MM.1S (cell line): ENCODE results near the gene FYCO1.

Experiments
- EZH2 ChIP-seq: fragments of 300-600 bp; sonication (generic); optimal IDR thresholded peaks from 2 replicates; pipeline ENCODE3; 2017; ENCODE audit warnings: low read depth, mild to moderate bottlenecking, antibody characterized with exemption, low read length, mixed read lengths
- EZH2phosphoT487 ChIP-seq: fragments of 300-600 bp; sonication (generic); IDR thresholded peaks from 2 replicates; pipeline ENCODE4 v1.6.1; 2018; ENCODE audit warnings: antibody characterized with exemption, low read length

DNA sequence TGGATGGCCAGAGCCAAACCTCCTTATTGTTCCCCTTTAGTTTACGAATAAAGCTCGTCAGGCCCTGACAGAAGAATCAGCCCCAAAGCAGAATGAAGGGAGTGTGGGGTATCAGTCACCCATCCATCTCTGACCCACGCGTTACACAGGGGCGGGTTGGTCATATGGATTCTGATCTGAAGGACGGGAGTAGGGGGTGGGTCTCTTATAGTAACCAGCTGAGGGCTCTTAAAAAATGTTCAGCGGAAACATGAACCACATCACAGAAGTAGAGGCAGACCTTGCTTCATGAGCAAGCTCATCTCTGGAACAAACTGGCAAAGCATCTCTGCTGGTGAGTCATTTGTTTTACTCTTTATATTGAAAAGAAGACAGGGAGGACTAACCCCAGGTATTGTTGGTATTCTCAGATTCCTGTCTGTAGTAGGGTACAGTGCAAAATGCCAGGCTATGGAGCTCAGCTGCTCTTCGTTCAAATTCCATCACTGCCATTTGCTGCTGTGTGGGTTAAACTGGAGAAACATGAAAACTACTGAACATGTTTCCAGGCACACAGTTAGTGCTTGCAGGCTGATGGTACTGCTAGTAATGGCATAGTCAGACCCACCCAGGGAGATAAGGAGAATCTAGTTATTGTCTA is 52.3 kb downstream of the FYCO1 start, which contains the start of gene CXCR6:
- TF ChIP-seq EZH2phosphoT487 (no peak), EZH2 (no peak)
